Heart left ventricle (tissue), 16 donors: ENCODE results near the gene HBE1. TPM values are rescaled to one million over a fixed set of nuclear protein-coding genes. Genes with fewer than 3 reads are reported as not detected.
"Not testable (repeated sequence)": the region's sequence is repeated elsewhere in the genome, so short reads cannot be mapped to it uniquely, and the experiment has no call there.

Experiments used
- ATAC-seq, 4 donors: fragments of 200-7000 bp; cut with Tn5 transposase; one replicate each; pipeline ENCODE4 v1.9.1; 2020 to 2022; ENCODE audit warnings: moderate library complexity in 4 of 4, mild to moderate bottlenecking in 3 of 4, moderate number of reproducible peaks in 1 of 4
- DNase-seq, 5 donors: peaks; one replicate each; pipeline ENCODE4 v3.0.0-alpha.2; 2020
- H3K27ac ChIP-seq, 12 donors: fragments of 200-600 bp; sonication (generic) in 4 of 12; one replicate each; pipeline versions ENCODE4 v1.5.0 to v1.8.0; 2016 to 2022; ENCODE audit warnings: mild to moderate bottlenecking in 2 of 12
- H3K27me3 ChIP-seq, 9 donors: fragments of 200-600 bp; sonication (generic) in 2 of 9; one replicate each; pipeline versions ENCODE4 v1.5.1 to v1.8.0; 2016 to 2022; ENCODE audit warnings: mild to moderate bottlenecking in 3 of 9
- H3K36me3 ChIP-seq, 9 donors: fragments of 200-600 bp; sonication (generic) in 2 of 9; one replicate each; pipeline versions ENCODE4 v1.5.0 to v1.8.0; 2018 to 2022; ENCODE audit warnings: mild to moderate bottlenecking in 2 of 9
- H3K4me1 ChIP-seq, 12 donors: fragments of 200-600 bp; sonication (generic) in 4 of 12; one replicate each; pipeline versions ENCODE4 v1.5.0 to v1.8.0; 2016 to 2022; ENCODE audit warnings: mild to moderate bottlenecking in 3 of 12
- H3K4me3 ChIP-seq, 12 donors: fragments of 200-600 bp; sonication (generic) in 4 of 12; one replicate each; pipeline versions ENCODE4 v1.5.0 to v1.8.0; 2017 to 2022; ENCODE audit warnings: mild to moderate bottlenecking in 9 of 12, moderate library complexity in 4 of 12
- H3K9me3 ChIP-seq, 12 donors: fragments of 200-600 bp; sonication (generic) in 4 of 12; one replicate each; pipeline versions ENCODE4 v1.5.0 to v1.8.0; 2016 to 2022; ENCODE audit warnings: mild to moderate bottlenecking in 1 of 12
- POLR2A ChIP-seq, 2 donors: fragments of 450-650 bp; IDR thresholded peaks; one replicate each; pipeline ENCODE4 v1.6.1; 2017; ENCODE audit warnings: antibody characterized with exemption in 2 of 2, mild to moderate bottlenecking in 2 of 2, moderate library complexity in 2 of 2
- WGBS, 4 donors: extraction: QIAGEN DNeasy Blood & Tissue Kit in 2 of 4; methylation state at CpG; one replicate each; pipeline versions ENCODE4 v1.1.5 to v1.1.7; 2013 to 2018; 5-methylcytosine and 5-hydroxymethylcytosine counted together
- intact Hi-C, 10 donors: fragments of 100-400 bp; cut with DNase I; formaldehyde crosslinking; loops; one replicate each; pipeline versions ENCODE4 v1.11.1 to v1.14.2; 2022
- polyA plus RNA-seq, 2 donors: library from polyadenylated mRNA; stranded (reverse); fragments of 200-250 nt; gene quantifications; one replicate each; pipeline ENCODE4 v1.2.3, GENCODE V29; 2013
- total RNA-seq, 9 donors: library from RNA; depleted of rRNA in 2 of 9; stranded (reverse); fragments of >200 nt in 2 of 9; fragmentation: NEBNext Ultra II Directional in 3 of 9; extraction: Animal tissue kit (Norgen Biotek cat#: 25700) in 3 of 9; gene quantifications; one replicate each; pipeline versions ENCODE4 v1.1.0 to v1.2.4, GENCODE V29; 2016 to 2023
- TF ChIP-seq, protein P1 (sequence below), 12 donors: fragments of 200-600 bp; sonication (generic) in 4 of 12; IDR thresholded peaks; one replicate each; pipeline versions ENCODE4 v1.5.0 to v1.8.0; 2018 to 2022; ENCODE audit warnings: antibody characterized with exemption in 12 of 12, mild to moderate bottlenecking in 5 of 12
- donor health status: ischemic (EF 13 %, LVEDD 7.1; RV severe dilation, severe dysfunction).
- donor health status: healthy with polysubstance abuse.
- donor health status: DM: no; HTN: yes; CAD: no.
- donor health status: DM: no; HTN: no; CAD: no.
- donor health status: ischemic (EF 25% LVEDD 6.9; RV normal size, moderate dysfunction).
- donor health status: ischemic (EF 25% LVEDD 5.7; RV mildly dilated, moderate dysfunction).
- donor health status: healthy.
- donor health status: DM: yes; HTN: yes; CAD: no.
- donor health status: ischemic (EF 35%, LVEDD 5.7; RV mildly dilated, moderate dysfunction).
- donor health status: nonischemic (EF 11% LVEDD 7.7; RV severe dilation, severe dysfunction).
- donor health status: DM: yes; HTN: yes; CAD: no.
- donor health status: PGD.
- donor health status: ischemic (EF 29% LVEDD 5.4; RV normal size, mild dysfunction).
- donor health status: nonischemic (EF 23%, LVEDD 6.1; RV moderate dilation, normal function).

Gene HBE1
- total and polyA plus RNA-seq, 11 donors = not detected

DNA sequence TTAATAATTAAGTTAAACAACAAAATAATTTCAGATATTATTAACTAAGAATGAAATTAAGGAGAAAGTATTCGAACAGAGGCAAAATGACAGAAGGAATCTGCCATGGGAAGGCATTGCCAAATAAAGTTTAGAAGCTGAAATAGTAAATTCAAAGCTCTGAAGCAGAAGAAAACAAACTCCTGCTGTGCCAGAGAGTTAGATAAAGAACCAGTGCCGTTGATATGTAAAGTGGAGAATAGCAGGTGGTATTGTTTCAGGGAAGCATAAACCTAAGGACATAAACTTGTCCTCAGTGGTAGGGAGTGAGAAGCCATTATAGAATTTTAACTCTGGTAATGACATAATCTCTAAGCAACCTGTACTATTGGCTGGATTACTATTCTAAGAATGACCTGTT lies 12.4 kb downstream of the HBE1 start:
- WGBS, 4 donors = 16 to 23% (median 18%) methylated on average over 2 of the region's 2 CpGs
- peaks cover 0 to 26% (median 0%) of the 10 kb centered on the region in 12 donors for H3K9me3 ChIP-seq
- ATAC-seq (no peak), DNase-seq (no peak)
- intact Hi-C loops = no loop called here
- H3K36me3 ChIP-seq = no peaks in the 10 kb centered on the region
- H3K27ac ChIP-seq = no peak overlapping the region
- H3K4me1 ChIP-seq = no peaks in the 10 kb centered on the region
- TF ChIP-seq, protein P1, sequence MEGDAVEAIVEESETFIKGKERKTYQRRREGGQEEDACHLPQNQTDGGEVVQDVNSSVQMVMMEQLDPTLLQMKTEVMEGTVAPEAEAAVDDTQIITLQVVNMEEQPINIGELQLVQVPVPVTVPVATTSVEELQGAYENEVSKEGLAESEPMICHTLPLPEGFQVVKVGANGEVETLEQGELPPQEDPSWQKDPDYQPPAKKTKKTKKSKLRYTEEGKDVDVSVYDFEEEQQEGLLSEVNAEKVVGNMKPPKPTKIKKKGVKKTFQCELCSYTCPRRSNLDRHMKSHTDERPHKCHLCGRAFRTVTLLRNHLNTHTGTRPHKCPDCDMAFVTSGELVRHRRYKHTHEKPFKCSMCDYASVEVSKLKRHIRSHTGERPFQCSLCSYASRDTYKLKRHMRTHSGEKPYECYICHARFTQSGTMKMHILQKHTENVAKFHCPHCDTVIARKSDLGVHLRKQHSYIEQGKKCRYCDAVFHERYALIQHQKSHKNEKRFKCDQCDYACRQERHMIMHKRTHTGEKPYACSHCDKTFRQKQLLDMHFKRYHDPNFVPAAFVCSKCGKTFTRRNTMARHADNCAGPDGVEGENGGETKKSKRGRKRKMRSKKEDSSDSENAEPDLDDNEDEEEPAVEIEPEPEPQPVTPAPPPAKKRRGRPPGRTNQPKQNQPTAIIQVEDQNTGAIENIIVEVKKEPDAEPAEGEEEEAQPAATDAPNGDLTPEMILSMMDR (IDR thresholded peaks at IDR 0.05) = no peak
- no peak for TF ChIP-seq POLR2A (IDR thresholded peaks at IDR 0.05)
- no peaks in the 10 kb centered on the region for H3K27me3 ChIP-seq
- H3K4me3 ChIP-seq = no peak overlapping the region

DNA sequence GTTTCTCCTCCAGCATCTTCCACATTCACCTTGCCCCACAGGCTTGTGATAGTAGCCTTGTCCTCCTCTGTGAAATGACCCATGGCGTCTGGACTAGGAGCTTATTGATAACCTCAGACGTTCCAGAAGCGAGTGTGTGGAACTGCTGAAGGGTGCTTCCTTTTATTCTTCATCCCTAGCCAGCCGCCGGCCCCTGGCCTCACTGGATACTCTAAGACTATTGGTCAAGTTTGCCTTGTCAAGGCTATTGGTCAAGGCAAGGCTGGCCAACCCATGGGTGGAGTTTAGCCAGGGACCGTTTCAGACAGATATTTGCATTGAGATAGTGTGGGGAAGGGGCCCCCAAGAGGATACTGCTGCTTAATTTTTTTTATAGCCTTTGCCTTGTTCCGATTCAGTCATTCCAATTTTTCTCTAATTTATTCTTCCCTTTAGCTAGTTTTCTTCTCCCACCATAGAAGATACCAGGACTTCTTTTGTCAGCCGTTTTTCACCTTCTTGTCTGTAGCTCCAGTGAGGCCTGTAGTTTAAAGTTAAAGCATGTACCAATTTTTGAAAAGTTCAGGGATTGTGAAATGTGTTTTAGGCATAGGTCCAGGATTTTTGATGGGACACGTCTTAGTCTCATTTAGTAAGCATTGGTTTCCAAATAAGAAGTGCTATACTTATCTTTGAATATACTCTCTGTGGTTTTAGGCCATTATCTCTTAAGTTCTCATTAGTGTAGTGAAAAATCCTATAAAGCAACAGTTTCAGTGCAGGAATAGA lies 14.9 kb downstream of the HBE1 start, which contains the start of gene HBG2:
Gene HBG2, minus strand, starts transcription at position 136 of the 768 bp plus-strand sequence. Its CDS starts 53 bp downstream, at position 83.
- H3K27me3 ChIP-seq, H3K4me1 ChIP-seq, H3K36me3 ChIP-seq, ATAC-seq, DNase-seq, H3K9me3 ChIP-seq, H3K4me3 ChIP-seq, H3K27ac ChIP-seq, intact Hi-C loops: not testable (repeated sequence)
- WGBS, 4 donors = 58 to 70% (median 67%) methylated on average over 4 of the region's 9 CpGs

DNA sequence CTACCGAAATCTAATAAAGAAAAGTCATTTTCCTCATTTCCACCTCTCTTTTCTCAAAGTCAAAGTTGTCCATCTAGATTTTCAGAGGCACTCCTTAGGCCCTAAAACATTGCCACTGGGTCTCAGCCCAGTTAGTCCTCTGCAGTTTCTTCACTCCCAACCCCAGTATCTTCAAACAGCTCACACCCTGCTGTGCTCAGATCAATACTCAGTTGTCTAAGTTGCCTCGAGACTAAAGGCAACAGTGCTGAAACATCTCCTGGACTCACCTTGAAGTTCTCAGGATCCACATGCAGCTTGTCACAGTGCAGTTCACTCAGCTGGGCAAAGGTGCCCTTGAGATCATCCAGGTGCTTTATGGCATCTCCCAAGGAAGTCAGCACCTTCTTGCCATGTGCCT lies 15.7 kb downstream of the HBE1 start:
- H3K36me3 ChIP-seq, H3K4me3 ChIP-seq, H3K9me3 ChIP-seq, DNase-seq, intact Hi-C loops, H3K27ac ChIP-seq, H3K27me3 ChIP-seq, ATAC-seq, H3K4me1 ChIP-seq: not testable (repeated sequence)
- 61 to 72% (median 65%) methylated on average over 2 of the region's 2 CpGs for WGBS, 4 donors

DNA sequence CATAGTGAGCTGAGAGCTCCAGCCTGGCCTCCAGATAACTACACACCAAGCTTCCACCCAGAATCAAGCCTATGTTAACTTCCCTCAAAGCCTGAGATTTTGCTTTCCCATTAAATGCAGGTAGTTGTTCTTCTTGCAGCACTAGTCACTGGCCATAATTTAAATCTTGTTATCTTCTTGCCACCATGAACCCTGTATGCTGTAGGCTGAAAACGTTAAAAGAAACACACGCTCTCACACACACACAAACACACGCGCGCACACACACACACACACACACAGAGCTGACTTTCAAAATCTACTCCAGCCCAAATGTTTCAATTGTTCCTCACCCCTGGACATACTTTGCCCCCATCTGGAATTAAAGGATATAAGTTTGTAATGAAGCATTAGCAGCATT lies 16.3 kb downstream of the HBE1 start:
- H3K27ac ChIP-seq, H3K9me3 ChIP-seq, H3K4me1 ChIP-seq, ATAC-seq, H3K36me3 ChIP-seq, intact Hi-C loops, H3K4me3 ChIP-seq, H3K27me3 ChIP-seq, DNase-seq: not testable (repeated sequence)
- WGBS, 4 donors = 58 to 94% (median 86%) methylated on average over 5 of the region's 5 CpGs

DNA sequence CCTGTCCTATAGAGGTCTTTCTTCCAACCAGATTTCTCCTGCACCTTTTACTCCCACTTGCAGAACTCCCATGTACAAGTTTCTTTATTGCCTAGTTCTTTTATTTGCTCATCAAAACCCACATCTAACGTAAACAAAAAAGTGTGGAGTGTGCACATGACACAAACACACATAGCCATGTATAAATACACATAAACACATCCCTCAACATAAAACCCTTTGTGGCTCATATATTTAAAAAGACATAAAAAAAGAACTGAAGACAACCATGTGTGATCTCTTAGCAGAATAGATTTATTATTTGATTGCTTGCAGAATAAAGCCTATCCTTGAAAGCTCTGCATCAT lies 16.9 kb downstream of the HBE1 start:
- H3K4me3 ChIP-seq = no peak overlapping the region
- ATAC-seq = no peak
- WGBS, 4 donors = 67 to 81% (median 73%) methylated on average over 1 of the region's 1 CpG
- no peak overlapping the region for H3K27ac ChIP-seq
- no peaks in the 10 kb centered on the region for H3K4me1 ChIP-seq
- no peaks in the 10 kb centered on the region for H3K27me3 ChIP-seq
- H3K36me3 ChIP-seq = no peaks in the 10 kb centered on the region
- TF ChIP-seq, protein P1 (IDR thresholded peaks at IDR 0.05) = no peak
- no peak for TF ChIP-seq POLR2A (IDR thresholded peaks at IDR 0.05)
- intact Hi-C loops = no loop called here
- DNase-seq = no peak
- no peaks in the 10 kb centered on the region for H3K9me3 ChIP-seq
